Natural killer cell (primary cell): ENCODE results near the gene SCFD2. TPM values are rescaled to one million over a fixed set of nuclear protein-coding genes. Genes with fewer than 3 reads are reported as not detected.

ENCODE experiments used
- ATAC-seq, 3 donors: fragments of 150-1000 bp in 2 of 3; fragments of 200-7000 bp in 1 of 3; cut with Tn5 transposase; 1 replicate in 1 of 3; 2 replicates in 2 of 3; pipeline ENCODE4 v1.10.0; 2021; ENCODE audit warnings: mild to moderate bottlenecking in 2 of 3, moderate library complexity in 2 of 3
- DNase-seq, 2 donors: peaks; one replicate each; pipeline versions ENCODE4 v3.0.0 to v3.0.0-alpha.2; 2013 to 2021; ENCODE audit warnings: mixed read lengths in 1 of 2
- H3K27ac ChIP-seq: one replicate; pipeline ENCODE4 v1.5.1; 2013; ENCODE audit warnings: mild to moderate bottlenecking, low read length
- H3K27me3 ChIP-seq: one replicate; pipeline ENCODE4 v1.6.1; 2013; ENCODE audit warnings: low read length; ENCODE audit not compliant: control insufficient read depth, insufficient read depth
- H3K36me3 ChIP-seq: one replicate; pipeline ENCODE4 v1.6.1; 2013; ENCODE audit warnings: low read length; ENCODE audit not compliant: control insufficient read depth, insufficient read depth
- H3K4me1 ChIP-seq: one replicate; pipeline ENCODE4 v1.6.1; 2013; ENCODE audit warnings: low read length; ENCODE audit not compliant: control insufficient read depth, insufficient read depth
- H3K4me3 ChIP-seq: one replicate; pipeline ENCODE4 v1.5.1; 2013; ENCODE audit warnings: low read length
- H3K9me3 ChIP-seq: one replicate; pipeline ENCODE4 v1.6.1; 2013; ENCODE audit warnings: low read length; ENCODE audit not compliant: control insufficient read depth, insufficient read depth
- H3K27ac Mint-ChIP-seq, 2 donors: one replicate each; pipeline ENCODE4 v1.8.0; 2022; ENCODE audit warnings: mild to moderate bottlenecking in 2 of 2, mixed read lengths in 2 of 2, moderate library complexity in 1 of 2
- H3K27me3 Mint-ChIP-seq, 2 donors: one replicate each; pipeline ENCODE4 v1.8.0; 2022; ENCODE audit warnings: low read depth in 2 of 2, mixed read lengths in 2 of 2
- H3K36me3 Mint-ChIP-seq: one replicate; pipeline ENCODE4 v1.8.0; 2022; ENCODE audit warnings: mixed read lengths
- H3K4me1 Mint-ChIP-seq, 2 donors: one replicate each; pipeline ENCODE4 v1.8.0; 2022; ENCODE audit warnings: mixed read lengths in 2 of 2
- H3K4me3 Mint-ChIP-seq: one replicate; pipeline ENCODE4 v1.8.0; 2022; ENCODE audit warnings: mild to moderate bottlenecking, moderate library complexity, mixed read lengths
- H3K9me3 Mint-ChIP-seq, 2 donors: one replicate each; pipeline ENCODE4 v1.8.0; 2022; ENCODE audit warnings: mixed read lengths in 2 of 2
- CTCF ChIP-seq: fragments of 200-600 bp; IDR thresholded peaks from one replicate; pipeline ENCODE4 v1.8.0; 2022; ENCODE audit warnings: antibody characterized with exemption
- WGBS: methylation state at CpG from one replicate; pipeline ENCODE4 v1.1.7; 2013; ENCODE audit warnings: missing lambda C conversion rate; ENCODE audit not compliant: insufficient coverage; 5-methylcytosine and 5-hydroxymethylcytosine counted together
- intact Hi-C: fragments of 100-400 bp; cut with micrococcal nuclease; formaldehyde crosslinking; loops from one replicate; pipeline ENCODE4 v1.14.2; 2022
- total RNA-seq, 4 donors: library from RNA; stranded (reverse); fragments of 120-200 nt in 1 of 4; gene quantifications; one replicate each; pipeline versions ENCODE4 v1.2.3 to v1.2.4, GENCODE V29; 2013 to 2022

SCFD2 gene
- total RNA-seq, 3 donors from 2014 or later (not counting 1 experiment from before 2014, with no cell fraction given), result 26.4 to 29.4 (median 28.9) TPM

GRCh38 chr4:53161787-53162433 lies 204.0 kb downstream of the SCFD2 start:
- no peaks in the 10 kb centered on the region for H3K9me3 ChIP-seq
- H3K27me3 ChIP-seq, result no peaks in the 10 kb centered on the region
- 96% methylated on average over 1 of the region's 1 CpG for WGBS
- DNase-seq, result no peak
- no peaks in the 10 kb centered on the region for H3K4me1 Mint-ChIP-seq
- no peaks in the 10 kb centered on the region for H3K4me1 ChIP-seq
- intact Hi-C loops, result no loop called here
- H3K27ac ChIP-seq, result no peak overlapping the region
- no peak for ATAC-seq
- no peak for TF ChIP-seq CTCF
- H3K36me3 Mint-ChIP-seq, result no peaks in the 10 kb centered on the region
- no peaks in the 10 kb centered on the region for H3K27me3 Mint-ChIP-seq
- H3K36me3 ChIP-seq, result no peaks in the 10 kb centered on the region
- no peak overlapping the region for H3K27ac Mint-ChIP-seq
- no peaks in the 10 kb centered on the region for H3K9me3 Mint-ChIP-seq
- H3K4me3 Mint-ChIP-seq, result no peak overlapping the region
- no peak overlapping the region for H3K4me3 ChIP-seq

GRCh38 chr4:53161051-53161786 lies 204.6 kb downstream of the SCFD2 start:
- Mint-ChIP-seq H3K27ac (no peak overlapping the region), H3K9me3 (no peaks in the 10 kb centered on the region), H3K4me3 (no peak overlapping the region), H3K27me3 (no peaks in the 10 kb centered on the region), H3K36me3 (no peaks in the 10 kb centered on the region), H3K4me1 (no peaks in the 10 kb centered on the region)
- Histone ChIP-seq H3K9me3 (no peaks in the 10 kb centered on the region), H3K36me3 (no peaks in the 10 kb centered on the region), H3K4me3 (no peak overlapping the region), H3K4me1 (no peaks in the 10 kb centered on the region), H3K27me3 (no peaks in the 10 kb centered on the region), H3K27ac (no peak overlapping the region)
- 91% methylated on average over 5 of the region's 5 CpGs for WGBS
- intact Hi-C loops, result no loop called here
- ATAC-seq (no peak), DNase-seq (no peak)
- no peak for TF ChIP-seq CTCF

GRCh38 chr4:53156896-53157295 lies 209.0 kb downstream of the SCFD2 start:
- ATAC-seq (no peak), DNase-seq (no peak)
- no peak overlapping the region for H3K27ac Mint-ChIP-seq
- H3K27me3 Mint-ChIP-seq, result no peaks in the 10 kb centered on the region
- H3K4me3 ChIP-seq, result no peak overlapping the region
- no peaks in the 10 kb centered on the region for H3K27me3 ChIP-seq
- no peaks in the 10 kb centered on the region for H3K4me1 Mint-ChIP-seq
- H3K36me3 Mint-ChIP-seq, result no peaks in the 10 kb centered on the region
- no peak overlapping the region for H3K4me3 Mint-ChIP-seq
- no peaks in the 10 kb centered on the region for H3K4me1 ChIP-seq
- H3K9me3 Mint-ChIP-seq, result peaks cover 3% of the 10 kb centered on the region in 2 donors
- H3K36me3 ChIP-seq, result no peaks in the 10 kb centered on the region
- TF ChIP-seq CTCF, result no peak
- 83% methylated on average over 3 of the region's 3 CpGs for WGBS
- H3K27ac ChIP-seq, result no peak overlapping the region
- intact Hi-C loops, result no loop called here
- peaks cover 5% of the 10 kb centered on the region for H3K9me3 ChIP-seq
